GM12878 (cell line): ENCODE data around the gene PPP2R3B.
"Not testable (repeated sequence)": the region's sequence is repeated elsewhere in the genome, so short reads cannot be mapped to it uniquely, and the experiment has no call there.

Source experiments
- EZH2 ChIP-seq: IDR thresholded peaks from 2 replicates; pipeline ENCODE4 v1.6.1; 2012; ENCODE audit warnings: low read depth, mild to moderate bottlenecking, control low read depth, inconsistent platforms, low read length, borderline replicate concordance; ENCODE audit not compliant: control insufficient read depth
- MAX ChIP-seq: IDR thresholded peaks from 2 replicates; pipeline ENCODE4 v1.6.1; 2012; ENCODE audit warnings: low read depth, low read length, improper control_type of control experiment
- PKNOX1 ChIP-seq: fragments of 450-650 bp; IDR thresholded peaks from 2 replicates; pipeline ENCODE4 v1.6.1; 2016; ENCODE audit warnings: mild to moderate bottlenecking

DNA sequence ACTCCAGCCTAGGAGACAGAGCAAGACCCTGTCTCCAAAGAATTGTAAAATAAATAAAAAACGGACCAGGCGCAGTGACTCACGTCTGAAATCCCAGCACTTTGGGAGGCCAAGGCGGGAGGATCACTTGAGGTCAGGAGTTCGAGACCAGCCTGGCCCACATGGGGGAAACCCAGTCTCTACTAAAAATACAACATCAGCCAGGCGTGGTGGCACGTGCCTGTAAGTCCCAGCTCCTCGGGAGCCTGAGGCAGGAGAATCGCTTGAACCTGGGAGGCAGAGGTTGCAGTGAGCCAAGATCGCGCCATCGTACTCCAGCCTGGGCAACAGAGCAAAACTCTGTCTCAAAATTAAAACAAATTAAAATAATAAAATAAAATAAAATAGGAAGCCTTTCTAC lies 971 bp downstream of the PPP2R3B start:
- not testable (repeated sequence) for TF ChIP-seq MAX, EZH2, PKNOX1
